HG03442 (cell line): ENCODE data around the gene FARP2.
"Not testable (repeated sequence)": the region's sequence is repeated elsewhere in the genome, so short reads cannot be mapped to it uniquely, and the experiment has no call there.

Experiments
- ATAC-seq: cut with Tn5 transposase; IDR thresholded peaks from one replicate; pipeline ENCODE4 v1.9.1; 2021; ENCODE audit warnings: mild to moderate bottlenecking, moderate library complexity; ENCODE audit not compliant: unreplicated experiment

Gene FARP2

DNA sequence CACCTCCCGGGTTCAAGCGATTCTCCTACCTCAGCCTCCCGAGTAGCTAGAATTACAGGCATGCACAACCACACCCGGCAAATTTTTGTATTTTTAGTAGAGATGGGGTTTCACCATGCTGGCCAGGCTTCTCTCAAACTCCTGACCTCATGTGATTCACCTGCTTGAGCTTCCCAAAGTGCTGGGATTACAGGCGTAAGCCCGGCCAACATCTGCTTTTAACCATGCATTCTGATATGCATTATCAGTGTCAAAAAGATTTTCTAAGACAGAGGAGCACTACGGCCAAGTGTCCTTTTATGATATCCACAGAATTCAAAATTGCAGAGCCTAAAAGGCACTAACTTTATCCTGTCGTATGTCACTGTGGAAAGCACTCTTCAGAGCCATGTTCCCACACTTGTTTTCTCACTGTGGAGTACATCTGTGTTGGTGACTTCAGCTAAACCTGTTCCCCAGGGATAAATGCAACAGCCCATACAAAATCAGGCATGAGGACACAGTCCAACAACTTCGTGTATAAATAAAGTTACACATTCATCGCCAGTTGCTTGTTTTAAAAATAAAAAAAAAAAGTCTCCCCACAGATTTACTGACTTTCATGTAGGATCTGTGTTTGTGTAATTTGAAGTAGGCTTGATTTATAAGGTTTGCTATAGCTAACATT, 95.9 kb downstream of the FARP2 start:
- no peak for ATAC-seq

- not testable (repeated sequence) for ATAC-seq
Measured at GRCh38 chr2:241453919-241454318, 97.8 kb downstream of the FARP2 start.

GRCh38 chr2:241454837-241455485, 98.9 kb downstream of the FARP2 start:
- no peak for ATAC-seq

DNA sequence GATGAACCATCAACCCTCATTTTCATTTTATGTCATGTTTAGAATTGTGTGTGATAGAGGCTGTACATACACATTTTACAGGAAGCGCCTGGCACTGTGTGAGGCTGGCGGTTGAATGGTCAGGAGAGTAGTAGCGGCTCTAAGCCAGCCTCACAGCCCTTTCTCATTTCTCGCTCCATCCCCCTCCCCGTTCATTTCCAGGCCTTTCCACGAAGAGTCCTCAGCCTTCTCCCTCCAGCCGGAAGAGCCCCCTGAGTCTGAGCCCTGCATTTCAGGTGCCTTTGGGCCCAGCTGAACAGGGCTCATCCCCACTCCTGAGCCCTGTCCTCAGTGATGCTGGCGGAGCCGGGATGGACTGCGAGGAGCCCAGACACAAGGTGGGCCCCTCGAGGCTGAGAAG, 100.5 kb downstream of the FARP2 start:
- no peak for ATAC-seq

DNA sequence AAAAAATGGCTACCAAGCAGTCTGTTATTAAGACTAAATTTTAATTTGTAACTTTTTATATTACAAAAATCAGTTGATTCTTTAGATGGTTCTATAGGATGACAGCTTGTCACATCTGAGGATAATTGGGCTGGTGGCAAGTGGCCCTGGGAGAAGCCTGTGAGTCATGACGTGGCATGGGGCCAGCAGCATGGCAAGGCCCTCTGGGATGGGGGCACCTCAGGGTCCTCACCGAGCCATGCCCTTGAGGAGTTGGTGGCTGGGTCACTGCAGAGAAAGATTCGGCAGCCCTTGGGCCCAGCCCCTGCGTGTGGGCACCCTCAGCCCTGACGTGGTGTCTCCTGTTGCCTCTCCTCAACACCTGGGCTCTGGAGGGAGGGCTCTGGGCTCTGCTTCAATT, 102.6 kb downstream of the FARP2 start:
- no peak for ATAC-seq

GRCh38 chr2:241459520-241459919, 103.4 kb downstream of the FARP2 start:
- no peak for ATAC-seq

GRCh38 chr2:241460631-241461030, 104.5 kb downstream of the FARP2 start:
- ATAC-seq, result no peak

DNA sequence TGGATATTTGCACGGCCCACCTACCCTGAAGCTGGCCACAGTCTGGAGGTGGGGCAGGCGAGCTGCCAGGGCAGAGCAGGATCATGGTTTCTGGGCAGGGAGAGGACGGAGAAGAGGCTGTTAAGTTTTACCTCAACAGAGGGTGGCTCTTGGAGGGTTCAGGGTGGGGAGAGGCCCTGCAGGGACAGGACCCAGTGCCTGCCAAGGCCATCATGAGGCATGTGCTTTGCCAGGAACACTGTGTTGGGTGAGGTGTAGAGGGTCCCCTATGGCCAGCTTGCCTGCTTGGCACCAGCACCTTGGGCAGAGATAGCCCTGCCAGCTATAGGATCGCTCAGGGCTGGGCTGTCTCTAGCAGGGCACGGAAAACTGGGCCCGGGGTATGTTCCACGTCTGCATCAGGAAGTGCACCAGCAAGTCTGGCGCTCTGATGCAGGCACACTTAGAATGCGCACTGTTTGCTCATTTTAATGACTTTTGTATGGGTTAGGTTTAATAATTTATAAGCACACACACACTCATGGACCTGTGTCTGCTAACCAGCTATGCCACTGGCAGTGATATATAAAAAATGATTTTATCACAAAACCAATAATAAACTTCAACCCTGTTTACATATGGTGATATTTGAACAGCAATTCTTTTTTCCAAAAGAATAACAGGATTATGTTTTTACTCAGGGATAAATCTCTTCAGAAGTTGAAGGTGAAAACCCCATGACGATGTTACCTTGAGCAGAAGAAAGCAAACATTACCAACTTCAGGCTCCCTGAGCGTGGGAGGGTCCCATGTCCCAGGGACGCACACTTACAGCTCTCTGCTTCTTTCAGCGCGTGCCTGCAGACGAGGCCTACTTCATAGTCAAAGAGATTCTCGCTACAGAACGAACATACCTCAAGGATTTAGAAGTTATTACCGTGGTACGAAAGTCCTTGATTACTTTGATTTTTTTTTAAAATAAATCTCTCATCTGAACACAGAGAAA, 105.9 kb downstream of the FARP2 start:
- no peak for ATAC-seq

- ATAC-seq, result no peak
Measured at GRCh38 chr2:241463276-241464135, 107.4 kb downstream of the FARP2 start.

- ATAC-seq, result no peak
Measured at GRCh38 chr2:241465543-241465942, 109.5 kb downstream of the FARP2 start.

- no peak for ATAC-seq
Measured at GRCh38 chr2:241466230-241466629, 110.1 kb downstream of the FARP2 start.

DNA sequence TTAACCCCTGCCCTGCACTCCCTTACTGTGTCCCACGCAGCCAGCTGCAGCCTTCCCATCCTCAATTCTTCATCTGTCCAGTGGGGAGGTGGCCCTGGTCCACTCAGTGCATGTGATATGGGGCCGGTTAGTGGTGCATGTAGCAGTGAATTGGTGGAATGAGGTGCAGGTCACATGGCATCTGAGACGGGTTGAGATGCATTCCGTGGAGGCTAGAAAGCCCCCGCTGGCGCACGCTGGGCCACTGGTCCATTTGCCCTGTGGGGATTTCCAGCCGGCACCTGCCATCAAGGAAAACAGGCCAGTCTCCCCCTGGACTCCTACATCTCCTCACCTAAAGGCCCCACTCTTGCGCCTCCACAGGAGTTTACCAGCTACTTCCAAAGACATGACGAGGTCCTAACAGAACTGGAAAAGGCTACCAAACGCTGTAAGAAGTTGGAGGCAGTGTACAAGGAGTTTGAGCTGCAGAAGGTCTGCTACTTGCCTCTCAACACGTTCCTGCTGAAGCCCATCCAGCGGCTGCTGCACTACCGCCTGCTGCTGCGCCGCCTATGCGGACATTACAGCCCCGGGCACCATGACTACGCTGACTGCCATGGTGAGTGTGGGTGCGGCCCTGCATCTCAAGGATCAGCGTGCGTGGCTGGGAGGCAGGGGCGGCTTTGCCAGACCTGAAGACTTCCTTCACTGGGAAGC, 111.8 kb downstream of the FARP2 start:
- no peak for ATAC-seq

DNA sequence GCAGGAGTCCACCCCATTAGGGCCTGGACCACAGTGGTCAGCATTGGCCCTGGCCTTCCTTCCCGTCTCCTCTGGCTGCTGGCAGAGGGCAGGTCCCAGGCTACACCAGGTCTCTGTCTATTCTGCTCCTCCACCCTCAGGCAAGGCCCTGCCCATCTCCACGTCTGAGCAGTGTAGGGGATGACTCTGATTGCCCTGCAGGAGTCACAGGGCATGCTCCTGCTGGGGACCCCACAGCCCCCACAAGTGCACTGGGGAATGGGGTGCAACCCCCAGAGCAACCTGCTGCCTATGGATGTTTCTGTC, 112.3 kb downstream of the FARP2 start:
- no peak for ATAC-seq

GRCh38 chr2:241469746-241470145, 113.7 kb downstream of the FARP2 start:
- ATAC-seq, result no peak

GRCh38 chr2:241473399-241473798, 117.3 kb downstream of the FARP2 start:
- no peak for ATAC-seq

DNA sequence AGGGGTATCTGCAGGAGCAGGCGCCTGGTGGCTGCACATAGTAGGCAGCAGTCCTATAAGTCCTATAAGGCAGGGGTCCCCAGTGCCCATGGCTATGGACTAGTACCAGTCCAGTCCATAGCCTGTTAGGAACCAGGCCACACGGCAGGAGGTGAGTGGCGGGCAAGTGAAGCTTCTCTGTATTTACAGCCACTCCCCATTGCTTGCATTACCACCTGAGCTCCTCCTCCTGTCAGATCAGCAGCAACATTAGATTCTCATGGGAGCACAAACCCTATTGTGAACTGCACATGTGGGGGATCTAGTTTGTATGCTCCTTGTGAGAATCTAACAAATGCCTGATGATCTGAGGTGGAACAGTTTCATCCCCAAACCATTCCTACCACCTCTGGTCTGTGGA, 119.2 kb downstream of the FARP2 start:
- ATAC-seq, result no peak

DNA sequence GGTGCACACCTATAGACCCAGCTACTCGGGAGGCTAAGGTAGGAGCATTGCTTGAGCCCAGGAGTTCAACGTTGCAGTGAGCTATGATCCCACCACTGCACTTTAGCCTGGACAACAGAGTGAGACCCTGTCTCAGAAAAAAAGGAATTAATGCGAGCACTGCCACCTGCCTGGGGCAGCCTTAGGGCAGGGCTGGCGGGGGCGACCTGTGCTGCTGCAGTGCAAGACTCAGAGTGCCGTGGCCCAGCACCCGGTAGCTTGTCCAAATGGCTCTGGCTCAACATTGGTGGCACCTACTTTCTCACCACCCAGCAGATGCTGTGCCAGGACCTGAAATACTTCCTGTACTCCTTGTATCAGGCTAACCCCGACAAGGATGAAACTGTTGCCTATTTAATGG, 122.1 kb downstream of the FARP2 start:
- no peak for ATAC-seq

DNA sequence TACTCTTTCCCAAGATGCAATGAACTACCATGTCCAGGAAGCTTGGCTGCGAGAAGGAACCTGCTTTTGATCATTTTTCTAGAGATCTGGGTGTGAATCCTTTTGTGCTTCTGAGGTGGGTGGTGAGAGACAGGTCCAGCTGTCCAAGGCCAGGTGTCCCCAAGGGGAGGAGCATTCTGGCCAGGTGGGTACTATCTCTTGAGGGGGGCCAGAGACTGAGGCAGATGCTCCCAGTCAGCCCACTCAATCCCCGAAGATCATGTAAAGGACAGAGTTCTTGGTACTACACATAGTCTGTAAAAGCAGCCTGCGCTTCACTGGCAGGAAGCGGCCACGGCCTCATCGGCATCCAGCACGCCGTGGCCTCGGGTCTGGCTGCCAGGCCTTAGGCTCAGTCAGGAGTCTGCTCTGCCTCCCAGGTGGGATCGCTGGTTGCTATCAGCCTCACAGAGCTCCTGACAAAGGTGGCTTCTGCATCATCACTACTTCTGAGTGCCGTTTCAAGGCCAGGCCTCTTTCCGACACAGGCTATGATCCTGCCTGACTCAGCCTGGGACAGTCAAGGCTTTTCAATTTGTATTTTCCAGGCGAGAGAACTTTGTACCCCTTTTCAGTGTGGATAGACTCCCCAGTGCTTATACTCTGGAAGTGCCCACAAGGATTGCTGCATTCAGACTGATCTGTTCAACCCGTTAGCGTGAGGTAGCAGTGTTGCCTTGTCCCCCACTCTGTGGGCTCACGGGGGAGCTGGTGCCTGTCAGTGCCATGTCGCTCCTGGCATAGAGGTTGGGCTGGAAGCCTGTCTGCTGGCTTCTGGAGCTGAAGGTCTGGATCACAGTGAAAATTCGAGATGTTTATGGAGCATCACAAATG, 123.2 kb downstream of the FARP2 start:
- no peak for ATAC-seq

DNA sequence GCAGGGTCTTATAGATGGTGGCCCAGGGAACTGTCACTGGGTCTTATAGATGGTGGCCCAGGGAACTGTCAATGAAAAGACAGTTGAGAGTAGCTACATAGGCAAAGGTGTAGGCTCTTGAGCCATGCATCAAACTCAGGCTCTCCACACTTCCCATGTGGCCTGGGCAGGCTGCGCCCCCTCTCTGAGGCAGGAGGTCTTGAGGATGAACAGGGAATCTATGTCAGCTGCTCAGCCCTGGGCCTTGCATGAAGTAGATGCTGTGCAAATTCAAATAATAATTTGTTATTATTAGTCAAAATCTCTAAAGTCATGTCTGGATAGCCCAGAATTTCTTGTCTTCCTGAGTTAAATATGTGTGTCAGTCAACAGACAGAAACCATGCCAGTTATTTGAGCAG, 125.6 kb downstream of the FARP2 start:
- no peak for ATAC-seq
